ENCODE data around the gene MYCBPAP. TPM values are rescaled to one million over a fixed set of nuclear protein-coding genes. Genes with fewer than 3 reads are reported as not detected.

The MYCBPAP gene
- total RNA-seq (2022; extraction: Qiagen RNA extraction; ENCODE audit: low read depth): 0.35 to 0.60 TPM (median 0.39 TPM) in 5 replicates

GRCh38 chr17:50507871-50508572, at the start of gene MYCBPAP:
TSS of gene MYCBPAP (plus strand) at chr17:50508439. CDS start at chr17:50508675, 236 bp downstream.

GRCh38 chr17:50468304-50469207, 39.7 kb upstream of the MYCBPAP start, which contains the start of gene CHAD:
TSS of gene CHAD (minus strand) at chr17:50468880. CDS start at chr17:50468813, 67 bp downstream.

GRCh38 chr17:50478391-50479381, 29.6 kb upstream of the MYCBPAP start, which contains the start of gene RSAD1:
TSS of gene RSAD1 (plus strand) at chr17:50478860. CDS start at chr17:50478885, 25 bp downstream.

GRCh38 chr17:50532452-50533024, 24.3 kb downstream of the MYCBPAP start, which contains the start of gene EPN3:
TSS of gene EPN3 (plus strand) at chr17:50532735. CDS start at chr17:50536557, 3,822 bp downstream.

GRCh38 chr17:50547035-50547735, 38.9 kb downstream of the MYCBPAP start, which contains the start of gene SPATA20:
TSS of gene SPATA20 (plus strand) at chr17:50547174. CDS start at chr17:50547209, 35 bp downstream.

GRCh38 chr17:50560185-50560824, 52.1 kb downstream of the MYCBPAP start, which contains the start of gene CACNA1G:
TSS of gene CACNA1G (plus strand) at chr17:50560715. CDS start at chr17:50561460, 745 bp downstream.

Other genes with a start within 250 kb of the MYCBPAP start
- 18.0 to 31.0 TPM (median 24.0 TPM) in 5 replicates for gene TMEM92, start 234.0 kb upstream of the MYCBPAP start, total RNA-seq (2022; extraction: Qiagen RNA extraction; ENCODE audit: low read depth)
- 18.1 to 24.4 TPM (median 22.6 TPM) in 5 replicates for gene XYLT2, start 162.3 kb upstream of the MYCBPAP start, total RNA-seq (2022; extraction: Qiagen RNA extraction; ENCODE audit: low read depth)
- 135 to 155 TPM (median 143 TPM) in 5 replicates for gene MRPL27, start 135.3 kb upstream of the MYCBPAP start, total RNA-seq (2022; extraction: Qiagen RNA extraction; ENCODE audit: low read depth)
- gene EME1, start 135.2 kb upstream of the MYCBPAP start, total RNA-seq (2022; extraction: Qiagen RNA extraction; ENCODE audit: low read depth): 12.7 to 15.9 TPM (median 14.4 TPM) in 5 replicates
- gene LRRC59, start 110.9 kb upstream of the MYCBPAP start, total RNA-seq (2022; extraction: Qiagen RNA extraction; ENCODE audit: low read depth): 235 to 249 TPM (median 243 TPM) in 5 replicates
- gene ACSF2, start 82.2 kb upstream of the MYCBPAP start, total RNA-seq (2022; extraction: Qiagen RNA extraction; ENCODE audit: low read depth): 10.3 to 15.4 TPM (median 13.6 TPM) in 5 replicates
- not detected in 5 replicates for gene CHAD, start 39.6 kb upstream of the MYCBPAP start, total RNA-seq (2022; extraction: Qiagen RNA extraction; ENCODE audit: low read depth)
- 26.5 to 36.3 TPM (median 32.8 TPM) in 5 replicates for gene RSAD1, start 29.6 kb upstream of the MYCBPAP start, total RNA-seq (2022; extraction: Qiagen RNA extraction; ENCODE audit: low read depth)
- gene EPN3, start 24.3 kb downstream of the MYCBPAP start, total RNA-seq (2022; extraction: Qiagen RNA extraction; ENCODE audit: low read depth): 0.17 to 0.78 TPM (median 0.23 TPM) in 5 replicates
- 68.4 to 89.0 TPM (median 81.4 TPM) in 5 replicates for gene SPATA20, start 38.7 kb downstream of the MYCBPAP start, total RNA-seq (2022; extraction: Qiagen RNA extraction; ENCODE audit: low read depth)
- gene CACNA1G, start 52.3 kb downstream of the MYCBPAP start, total RNA-seq (2022; extraction: Qiagen RNA extraction; ENCODE audit: low read depth): 3.4 to 5.3 TPM (median 4.6 TPM) in 5 replicates
- 116 to 158 TPM (median 140 TPM) in 5 replicates for gene ABCC3, start 126.4 kb downstream of the MYCBPAP start, total RNA-seq (2022; extraction: Qiagen RNA extraction; ENCODE audit: low read depth)
- gene ANKRD40, start 199.5 kb downstream of the MYCBPAP start, total RNA-seq (2022; extraction: Qiagen RNA extraction; ENCODE audit: low read depth): 50.4 to 53.3 TPM (median 50.9 TPM) in 5 replicates
- 55.7 to 106 TPM (median 92.9 TPM) in 5 replicates for gene LUC7L3, start 211.2 kb downstream of the MYCBPAP start, total RNA-seq (2022; extraction: Qiagen RNA extraction; ENCODE audit: low read depth)